ENCODE data around the gene RDH8. TPM values are rescaled to one million over a fixed set of nuclear protein-coding genes. Genes with fewer than 3 reads are reported as not detected.
A peak's percentile ranks its signal among the peaks of the same experiment; 100 is the strongest.

The RDH8 gene
- total and polyA plus RNA-seq, 8 donors = not detected

GRCh38 chr19:10033614-10034013, 20.3 kb downstream of the RDH8 start:
- intact Hi-C loops (cut with DNase I) = loop anchor here in 1 of 2 donors (5.0 kb wide), 1 partner anchor 101 kb away; no protein-coding TSS in a partner anchor
- Histone ChIP-seq H3K9me3 (no peaks in the 10 kb centered on the region), H3K36me3 (no peaks in the 10 kb centered on the region), H3K4me1 (no peaks in the 10 kb centered on the region), H3K4me3 (no peak overlapping the region), H3K27me3 (peaks cover 4 to 71% of the 10 kb centered on the region in 2 donors), H3K27ac (no peak overlapping the region)
- ATAC-seq = no peak
- no peak for TF ChIP-seq CTCF (IDR thresholded peaks at IDR 0.05)
- no peak for DNase-seq

GRCh38 chr19:10036601-10037071, 23.4 kb downstream of the RDH8 start:
- Histone ChIP-seq H3K36me3 (no peaks in the 10 kb centered on the region), H3K9me3 (peaks cover 0 to 6% of the 10 kb centered on the region in 2 donors), H3K4me3 (no peak overlapping the region), H3K27ac (no peak overlapping the region), H3K4me1 (no peaks in the 10 kb centered on the region), H3K27me3 (peaks cover 4 to 66% of the 10 kb centered on the region in 2 donors)
- DNase-seq = no peak
- no peak for ATAC-seq
- no peak for TF ChIP-seq CTCF (IDR thresholded peaks at IDR 0.05)
- intact Hi-C loops (cut with DNase I) = no loop called here

GRCh38 chr19:10037367-10037766, 24.1 kb downstream of the RDH8 start:
- no peaks in the 10 kb centered on the region for H3K4me1 ChIP-seq
- no peaks in the 10 kb centered on the region for H3K36me3 ChIP-seq
- H3K27me3 ChIP-seq = peaks cover 4 to 59% of the 10 kb centered on the region in 2 donors
- TF ChIP-seq CTCF (IDR thresholded peaks at IDR 0.05) = no peak
- DNase-seq = no peak
- H3K4me3 ChIP-seq = no peak overlapping the region
- intact Hi-C loops (cut with DNase I) = no loop called here
- no peak for ATAC-seq
- no peak overlapping the region for H3K27ac ChIP-seq
- peaks cover 0 to 13% of the 10 kb centered on the region in 2 donors for H3K9me3 ChIP-seq

- Histone ChIP-seq H3K27me3 (peaks cover 2 to 54% of the 10 kb centered on the region in 2 donors), H3K4me1 (no peaks in the 10 kb centered on the region), H3K4me3 (no peak overlapping the region), H3K27ac (no peak overlapping the region), H3K36me3 (no peaks in the 10 kb centered on the region), H3K9me3 (peaks cover 0 to 18% of the 10 kb centered on the region in 2 donors)
- TF ChIP-seq CTCF (IDR thresholded peaks at IDR 0.05) = no peak
- ATAC-seq (no peak), DNase-seq (no peak)
- intact Hi-C loops (cut with DNase I) = no loop called here
Measured at GRCh38 chr19:10037809-10038208, 24.5 kb downstream of the RDH8 start.

- Histone ChIP-seq H3K27me3 (peaks cover 0 to 31% of the 10 kb centered on the region in 2 donors), H3K36me3 (no peaks in the 10 kb centered on the region), H3K4me1 (no peaks in the 10 kb centered on the region), H3K27ac (no peak overlapping the region), H3K9me3 (peaks cover 0 to 49% of the 10 kb centered on the region in 2 donors), H3K4me3 (no peak overlapping the region)
- no peak for ATAC-seq
- DNase-seq = peak in 1 of 4 donors; percentile 26
- intact Hi-C loops (cut with DNase I) = no loop called here
- no peak for TF ChIP-seq CTCF (IDR thresholded peaks at IDR 0.05)
Measured at GRCh38 chr19:10043286-10043927, 30.1 kb downstream of the RDH8 start.

Measured in left lung (tissue), 10 donors.